NCI-H2107 (cell line): Measurements from ENCODE around the gene ICE1.
A peak's percentile ranks its signal among the peaks of the same experiment; 100 is the strongest.
"Not testable (repeated sequence)": the region's sequence is repeated elsewhere in the genome, so short reads cannot be mapped to it uniquely, and the experiment has no call there.

Experiments
- DNase-seq: peaks from one replicate; lab custom pipeline; 2025; lab: John Stamatoyannopoulos, UW

The ICE1 gene

GRCh38 chr5:5404381-5404780 is 18.1 kb upstream of the ICE1 start:
- DNase-seq: no peak

GRCh38 chr5:5405441-5405840 is 17.0 kb upstream of the ICE1 start:
- DNase-seq: no peak

GRCh38 chr5:5407924-5408323 is 14.6 kb upstream of the ICE1 start:
- no peak for DNase-seq

GRCh38 chr5:5409151-5409810 is 13.2 kb upstream of the ICE1 start:
- DNase-seq: no peak

- DNase-seq: not testable (repeated sequence)
Measured at GRCh38 chr5:5413856-5414255, 8.6 kb upstream of the ICE1 start.

GRCh38 chr5:5414999-5415398 is 7.5 kb upstream of the ICE1 start:
- DNase-seq: no peak

GRCh38 chr5:5416733-5417132 is 5.7 kb upstream of the ICE1 start:
- DNase-seq: no peak

- DNase-seq: no peak
Measured at GRCh38 chr5:5418006-5418405, 4.5 kb upstream of the ICE1 start.

GRCh38 chr5:5418764-5419163 is 3.7 kb upstream of the ICE1 start:
- peak; percentile 45 for DNase-seq

- DNase-seq: peak; percentile 30
Measured at GRCh38 chr5:5419291-5420210, 2.9 kb upstream of the ICE1 start.

- no peak for DNase-seq
Measured at GRCh38 chr5:5420251-5420650, 2.2 kb upstream of the ICE1 start.

GRCh38 chr5:5421149-5421960 is 1.1 kb upstream of the ICE1 start:
- DNase-seq: no peak

GRCh38 chr5:5422819-5423515 is 490 bp downstream of the ICE1 start:
- DNase-seq: no peak

GRCh38 chr5:5423586-5423985 is 1.1 kb downstream of the ICE1 start:
- no peak for DNase-seq

- DNase-seq: no peak
Measured at GRCh38 chr5:5424736-5425135, 2.3 kb downstream of the ICE1 start.

GRCh38 chr5:5430136-5430535 is 7.7 kb downstream of the ICE1 start:
- no peak for DNase-seq

GRCh38 chr5:5432020-5432707 is 9.7 kb downstream of the ICE1 start:
- no peak for DNase-seq

GRCh38 chr5:5436203-5436760 is 13.8 kb downstream of the ICE1 start:
- no peak for DNase-seq

- no peak for DNase-seq
Measured at GRCh38 chr5:5437227-5438172, 15.0 kb downstream of the ICE1 start.

GRCh38 chr5:5451863-5452262 is 29.4 kb downstream of the ICE1 start:
- DNase-seq: no peak
